CD4-positive, alpha-beta T cell treated with Interferon gamma for 1 hour (primary cell): ENCODE data around the gene GLTP.
"Not testable (repeated sequence)": the region's sequence is repeated elsewhere in the genome, so short reads cannot be mapped to it uniquely, and the experiment has no call there.

ENCODE experiments used
- DNase-seq: peaks from one replicate; pipeline ENCODE4 v3.0.0-alpha.2; 2020

GLTP gene, protein sequence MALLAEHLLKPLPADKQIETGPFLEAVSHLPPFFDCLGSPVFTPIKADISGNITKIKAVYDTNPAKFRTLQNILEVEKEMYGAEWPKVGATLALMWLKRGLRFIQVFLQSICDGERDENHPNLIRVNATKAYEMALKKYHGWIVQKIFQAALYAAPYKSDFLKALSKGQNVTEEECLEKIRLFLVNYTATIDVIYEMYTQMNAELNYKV

DNA sequence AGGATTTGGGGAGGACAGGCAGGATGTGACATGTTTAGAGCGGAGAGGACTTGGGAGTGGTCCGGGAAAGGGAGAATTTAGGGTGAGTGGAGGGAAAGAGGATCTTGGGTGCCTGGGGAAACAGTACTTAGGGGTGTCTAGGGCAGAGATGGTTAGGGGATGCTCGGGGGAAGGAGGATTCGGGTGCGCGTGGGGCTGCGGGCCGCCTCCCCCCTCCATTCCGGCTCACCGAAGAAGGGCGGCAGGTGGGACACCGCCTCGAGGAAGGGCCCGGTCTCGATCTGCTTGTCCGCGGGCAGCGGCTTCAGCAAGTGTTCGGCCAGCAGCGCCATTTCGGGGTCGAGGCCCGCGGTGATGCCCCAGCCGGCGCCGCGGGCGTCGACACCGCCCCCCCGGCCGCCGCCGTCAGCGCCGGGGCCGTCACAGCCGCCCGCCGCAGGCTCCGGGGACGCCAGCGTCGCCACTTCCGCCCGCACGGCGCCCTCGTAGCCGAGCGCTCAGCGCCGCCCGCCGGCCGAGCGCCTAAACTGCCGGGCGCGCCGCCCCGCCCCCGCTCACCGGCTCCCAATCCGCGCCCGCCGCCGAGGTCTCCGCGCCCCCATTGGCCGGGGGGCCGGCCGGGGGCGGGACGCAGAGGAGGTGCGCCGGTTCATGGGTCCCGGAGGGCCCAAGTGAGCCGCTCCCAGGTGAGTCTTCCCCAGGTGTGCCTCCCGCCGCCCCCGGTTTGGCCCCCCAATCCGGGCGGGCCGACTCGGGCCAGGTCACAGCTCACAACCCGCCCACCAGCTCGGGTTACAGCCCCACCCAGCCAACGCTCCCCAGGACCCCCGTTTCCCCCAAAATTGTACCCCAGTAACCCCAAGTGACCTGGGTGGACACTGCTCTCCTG lies at the start of gene GLTP:
GLTP (minus strand) TSS at position 499 of the 889 bp plus-strand sequence; CDS start at position 332, 167 bp downstream.
- DNase-seq = peak; percentile 90

DNA sequence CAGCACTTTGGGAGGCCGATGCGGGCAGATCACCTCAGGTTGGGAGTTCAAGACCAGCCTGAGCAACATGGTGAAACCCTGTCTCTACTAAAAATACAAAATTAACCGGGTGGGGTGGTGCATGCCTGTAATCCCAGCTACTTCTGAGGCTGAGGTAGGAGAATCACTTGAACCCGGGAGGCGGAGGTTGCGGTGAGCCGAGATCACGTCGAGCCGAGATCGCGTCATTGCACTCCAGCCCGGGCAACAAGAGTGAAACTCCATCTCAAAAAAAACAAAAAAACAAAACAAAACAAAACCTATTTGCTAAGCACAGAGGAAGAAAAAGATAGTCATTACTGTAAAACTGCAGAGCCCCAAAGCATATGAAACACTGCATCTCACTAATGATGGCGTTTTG lies 49.0 kb upstream of the GLTP start:
- DNase-seq = not testable (repeated sequence)

DNA sequence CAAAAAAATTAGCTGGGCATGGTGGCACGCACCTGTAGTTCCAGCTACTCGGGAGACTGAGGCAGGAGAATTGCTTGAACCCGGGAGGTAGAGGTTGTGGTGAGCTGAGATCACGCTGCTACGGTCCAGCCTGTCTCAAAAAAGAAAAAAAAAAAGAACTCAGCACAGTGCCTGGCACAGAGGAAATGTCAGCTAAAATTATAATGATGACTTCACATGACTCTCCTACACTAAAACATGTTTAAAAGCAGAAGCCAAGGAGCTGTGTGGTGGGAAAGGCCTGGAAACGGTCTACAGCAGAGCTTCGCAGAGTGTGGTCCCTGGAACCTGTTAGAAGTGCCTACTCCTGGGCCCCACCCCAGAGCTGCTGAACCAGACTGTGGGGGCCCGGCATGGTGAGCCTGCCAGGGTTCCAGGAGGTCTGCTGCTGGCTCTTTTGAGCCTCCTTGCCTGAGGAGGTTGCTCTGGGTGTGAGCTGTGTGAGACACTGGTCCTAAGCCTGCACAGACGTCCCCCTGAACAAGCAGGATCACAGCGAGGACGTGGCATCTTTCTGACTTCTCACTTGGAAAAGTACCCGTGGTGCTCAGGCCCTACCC lies 47.8 kb upstream of the GLTP start:
- no peak for DNase-seq

DNA sequence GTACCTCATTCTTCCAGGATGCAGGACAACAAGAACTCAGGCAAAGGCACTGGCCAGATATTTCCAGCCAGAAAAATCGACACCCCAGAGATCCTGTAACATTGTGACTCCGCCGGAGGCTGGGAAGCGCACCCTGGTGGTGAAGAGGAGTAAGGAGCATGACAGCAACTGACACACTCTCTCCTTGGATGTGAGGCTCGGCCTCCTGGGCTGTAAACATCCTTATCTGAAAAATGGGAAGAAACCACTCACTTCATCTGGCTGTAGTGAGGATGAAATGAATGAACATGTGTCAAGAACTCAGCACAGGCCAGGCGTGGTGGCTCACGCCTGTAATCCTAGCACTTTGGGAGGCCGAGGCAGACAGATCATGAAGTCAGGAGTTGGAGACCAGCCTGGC lies 47.3 kb upstream of the GLTP start:
- peak; percentile 23 for DNase-seq

DNA sequence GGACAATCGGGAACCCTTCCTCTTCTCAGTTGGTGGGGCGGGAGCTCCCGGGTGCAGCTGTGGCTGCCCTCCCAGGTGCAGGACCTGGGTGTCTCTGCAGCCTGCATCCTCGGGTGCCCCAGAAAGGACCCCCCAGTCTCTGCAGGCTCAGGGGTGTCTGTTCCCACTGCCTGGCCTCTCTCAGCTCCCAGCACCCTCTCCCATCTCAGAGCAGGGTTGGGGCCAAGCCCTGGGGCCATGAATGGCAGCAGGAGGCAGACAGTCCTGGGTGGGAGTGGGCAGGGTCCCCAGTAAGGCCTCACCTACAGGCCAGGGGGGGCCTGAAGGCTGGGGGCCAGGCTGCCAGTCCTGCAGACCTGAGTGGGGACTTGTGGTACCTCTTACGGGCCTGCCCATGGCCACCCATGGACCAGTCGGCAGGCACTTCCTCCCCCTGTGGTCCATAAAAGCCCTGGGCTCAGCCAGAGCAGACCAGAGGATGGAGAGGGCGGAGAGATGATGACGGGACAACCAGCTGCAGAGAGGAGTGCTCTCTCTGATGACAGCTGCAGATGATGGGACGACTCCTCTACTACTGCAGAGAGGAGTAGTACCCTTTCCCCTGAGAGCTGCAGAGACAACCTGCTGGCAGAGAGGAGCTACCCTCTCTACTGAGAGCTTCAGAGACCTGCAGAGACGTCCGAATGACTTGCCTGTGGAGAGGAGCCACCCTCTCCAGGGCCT lies 46.3 kb upstream of the GLTP start:
- no peak for DNase-seq

DNA sequence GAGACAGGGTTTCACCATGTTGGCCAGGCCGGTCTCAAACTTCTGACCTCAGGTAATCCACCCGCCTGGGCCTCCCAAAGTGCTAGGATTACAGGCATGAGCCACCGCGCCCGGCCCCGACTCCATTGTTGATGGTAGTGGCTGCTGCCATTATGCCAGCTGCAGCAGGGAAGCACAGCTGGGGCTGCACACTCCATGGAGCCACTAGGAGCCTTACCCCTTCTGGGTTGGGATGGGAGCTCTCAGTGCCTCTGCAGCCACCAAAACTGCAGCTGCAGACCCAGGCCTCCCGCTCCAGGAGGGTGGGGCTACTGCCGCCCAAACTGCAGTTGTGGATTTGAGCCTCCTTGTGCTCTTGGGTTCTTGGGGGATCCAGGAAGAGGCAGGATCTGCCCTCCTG lies 45.7 kb upstream of the GLTP start:
- no peak for DNase-seq

DNA sequence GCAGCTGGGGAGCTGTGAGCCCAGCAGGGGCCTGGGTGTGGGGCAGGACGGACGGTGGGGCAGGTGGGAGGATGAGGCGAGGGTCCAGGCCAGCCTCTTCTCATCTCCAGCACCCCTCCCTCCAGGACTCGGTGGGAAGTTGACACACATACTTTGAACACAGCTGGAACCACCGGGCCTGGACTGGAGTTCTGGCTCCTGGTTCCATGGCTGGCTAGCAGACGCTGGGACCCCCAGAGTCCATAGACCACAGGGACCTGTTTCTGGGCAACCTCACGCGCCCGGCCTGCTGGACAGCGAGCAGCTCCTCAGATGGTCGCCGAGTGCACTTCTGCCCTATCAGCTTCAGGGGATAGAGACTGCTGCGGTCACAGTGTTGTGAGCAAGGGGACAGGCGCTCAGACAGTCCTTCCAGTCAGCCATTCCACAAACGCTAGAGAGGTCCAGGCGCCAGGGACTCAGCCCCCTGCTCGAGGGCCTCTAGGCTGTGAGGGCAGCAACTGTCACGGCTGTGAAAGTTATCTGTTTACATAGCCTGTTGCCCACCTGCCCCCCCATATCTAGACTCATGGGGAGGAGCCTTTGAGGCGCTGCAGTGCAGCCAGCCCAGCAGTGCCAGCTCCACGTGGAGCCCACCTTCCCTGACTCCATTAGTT lies 45.0 kb upstream of the GLTP start:
- no peak for DNase-seq

DNA sequence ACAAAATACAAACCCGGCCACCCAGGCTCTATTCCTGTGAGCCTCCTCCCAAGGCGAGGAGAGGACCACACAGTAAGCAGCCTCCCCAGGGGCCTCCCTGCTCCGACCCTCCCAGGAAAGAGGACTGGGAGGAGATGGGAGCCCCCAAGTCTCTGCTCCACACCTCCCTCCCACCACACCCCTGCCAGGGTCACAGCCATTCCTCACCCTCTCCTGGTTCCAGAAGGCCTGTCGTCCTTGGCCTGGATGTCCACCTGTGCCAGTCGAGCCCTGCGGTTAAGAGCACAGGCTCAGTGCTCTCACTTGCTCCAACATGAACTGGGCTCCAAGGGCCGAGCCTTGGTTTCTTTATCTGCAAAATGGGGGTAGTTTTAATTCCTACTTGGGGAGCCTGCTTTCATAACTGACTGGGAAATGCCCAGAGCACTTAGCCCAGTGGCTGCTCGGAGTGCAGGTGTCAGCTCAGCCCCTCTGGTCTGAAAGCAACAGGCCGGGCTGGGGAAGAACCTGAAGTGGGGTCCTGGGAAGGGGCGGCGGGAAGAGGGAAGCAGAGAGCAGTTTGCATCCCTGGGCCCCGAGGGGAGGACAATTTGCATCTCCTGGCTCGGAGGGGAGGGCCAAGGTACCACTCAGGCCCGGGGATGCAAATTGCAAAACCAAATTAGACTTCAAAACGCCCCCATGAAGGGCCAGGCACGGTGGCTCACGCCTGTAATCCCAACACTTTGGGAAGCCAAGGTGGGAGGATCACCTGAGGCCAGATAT lies 43.3 kb upstream of the GLTP start:
- no peak for DNase-seq

DNA sequence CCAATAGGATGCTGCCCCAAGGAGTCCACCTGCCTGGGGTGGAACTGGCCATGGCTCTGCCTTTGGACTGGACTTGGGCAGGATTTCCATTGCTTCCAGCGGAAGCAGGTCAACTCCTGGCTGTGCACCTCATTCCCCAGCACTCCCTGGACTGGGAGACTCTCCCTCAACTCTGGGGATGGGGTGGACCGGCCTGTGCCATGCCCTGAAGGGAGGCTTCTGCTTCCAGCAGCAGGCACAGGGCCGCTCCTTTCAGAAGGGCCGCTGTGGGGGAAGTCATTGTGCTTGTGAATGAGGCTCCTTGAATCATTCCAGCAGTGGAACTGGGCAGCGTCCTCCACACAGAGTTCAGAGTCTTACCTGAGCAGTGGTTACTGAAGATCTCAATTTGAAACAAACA lies 42.7 kb upstream of the GLTP start:
- no peak for DNase-seq

DNA sequence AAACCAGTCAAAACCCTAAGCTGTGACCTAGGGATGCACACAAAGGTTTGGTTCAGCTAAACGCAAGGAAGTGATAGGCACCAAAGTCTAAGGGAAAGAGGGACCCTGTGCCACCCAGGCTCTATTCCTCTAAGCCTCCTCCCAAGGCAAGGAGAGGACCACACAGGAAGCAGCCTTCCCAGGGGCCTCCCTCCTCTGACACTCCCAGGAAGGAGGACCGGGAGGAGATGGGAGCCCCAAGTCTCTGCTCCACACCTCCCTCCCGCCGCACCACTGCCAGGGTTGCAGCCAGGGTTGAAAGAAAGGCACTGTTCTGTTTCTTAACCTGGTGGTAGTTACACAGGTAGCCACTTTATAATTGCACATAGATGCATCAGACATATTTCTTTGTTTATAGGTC lies 41.6 kb upstream of the GLTP start:
- DNase-seq = no peak

DNA sequence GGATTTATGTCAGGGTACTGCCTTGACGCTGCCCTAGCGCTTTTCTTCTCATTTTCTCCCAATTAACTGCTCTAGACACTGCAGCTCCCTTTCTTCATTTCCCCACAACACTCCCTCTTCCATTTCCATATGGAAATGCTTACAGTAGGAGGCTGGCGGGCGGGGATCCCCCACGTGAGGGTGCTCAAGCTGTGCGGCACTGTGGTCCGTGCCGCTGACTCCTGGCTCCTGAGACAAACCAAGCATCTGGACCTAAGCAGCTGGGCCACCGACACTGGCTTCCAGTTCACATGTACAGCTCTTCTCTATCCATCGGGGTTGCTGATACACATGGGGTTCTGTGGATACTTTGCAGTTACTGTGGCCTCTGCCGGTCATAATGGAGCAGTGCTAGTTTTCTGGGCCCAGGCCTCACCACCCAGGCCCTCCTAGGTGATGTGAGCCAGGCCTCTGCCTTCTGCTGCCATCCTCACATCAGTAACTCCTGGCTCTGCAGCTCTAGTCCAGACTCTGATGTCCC lies 40.0 kb upstream of the GLTP start:
- DNase-seq = no peak

DNA sequence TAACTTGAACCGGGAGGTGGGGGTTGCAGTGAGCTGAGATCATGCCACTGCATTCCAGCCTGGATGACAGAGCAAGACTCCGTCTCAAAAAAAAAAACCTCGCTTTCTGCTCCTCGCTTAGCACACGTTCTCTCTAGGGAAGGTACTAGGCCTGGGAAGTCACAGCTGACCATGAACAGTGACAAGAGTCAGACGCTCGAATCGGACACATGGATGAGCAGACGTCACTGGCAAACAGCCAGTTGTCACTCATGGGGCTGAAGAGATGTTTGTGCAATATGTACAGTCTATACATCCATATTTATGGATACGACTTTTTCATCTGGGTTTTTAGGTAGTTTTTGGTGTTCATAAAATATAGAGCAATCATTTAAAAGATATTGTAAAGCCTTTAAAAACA lies 39.1 kb upstream of the GLTP start:
- DNase-seq = no peak

DNA sequence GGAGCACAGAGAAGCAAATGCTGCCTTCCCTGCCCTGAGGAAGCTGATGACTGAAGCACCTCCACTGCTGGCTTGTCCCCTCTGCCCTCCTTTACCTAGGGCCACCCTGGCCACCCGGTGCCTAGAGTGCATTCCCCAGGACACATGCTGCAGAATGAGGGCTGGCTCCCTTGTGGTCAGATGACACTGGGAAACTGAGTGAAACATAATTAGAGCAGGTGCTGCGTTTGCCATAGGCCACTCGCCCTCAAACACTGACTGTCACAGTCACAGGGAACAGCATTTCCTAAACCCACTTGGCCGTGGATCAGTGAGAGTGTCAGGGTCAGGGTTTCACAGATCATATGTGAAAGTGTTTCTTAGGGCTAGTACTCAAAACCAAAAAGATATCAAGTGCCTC lies 35.7 kb upstream of the GLTP start:
- no peak for DNase-seq

DNA sequence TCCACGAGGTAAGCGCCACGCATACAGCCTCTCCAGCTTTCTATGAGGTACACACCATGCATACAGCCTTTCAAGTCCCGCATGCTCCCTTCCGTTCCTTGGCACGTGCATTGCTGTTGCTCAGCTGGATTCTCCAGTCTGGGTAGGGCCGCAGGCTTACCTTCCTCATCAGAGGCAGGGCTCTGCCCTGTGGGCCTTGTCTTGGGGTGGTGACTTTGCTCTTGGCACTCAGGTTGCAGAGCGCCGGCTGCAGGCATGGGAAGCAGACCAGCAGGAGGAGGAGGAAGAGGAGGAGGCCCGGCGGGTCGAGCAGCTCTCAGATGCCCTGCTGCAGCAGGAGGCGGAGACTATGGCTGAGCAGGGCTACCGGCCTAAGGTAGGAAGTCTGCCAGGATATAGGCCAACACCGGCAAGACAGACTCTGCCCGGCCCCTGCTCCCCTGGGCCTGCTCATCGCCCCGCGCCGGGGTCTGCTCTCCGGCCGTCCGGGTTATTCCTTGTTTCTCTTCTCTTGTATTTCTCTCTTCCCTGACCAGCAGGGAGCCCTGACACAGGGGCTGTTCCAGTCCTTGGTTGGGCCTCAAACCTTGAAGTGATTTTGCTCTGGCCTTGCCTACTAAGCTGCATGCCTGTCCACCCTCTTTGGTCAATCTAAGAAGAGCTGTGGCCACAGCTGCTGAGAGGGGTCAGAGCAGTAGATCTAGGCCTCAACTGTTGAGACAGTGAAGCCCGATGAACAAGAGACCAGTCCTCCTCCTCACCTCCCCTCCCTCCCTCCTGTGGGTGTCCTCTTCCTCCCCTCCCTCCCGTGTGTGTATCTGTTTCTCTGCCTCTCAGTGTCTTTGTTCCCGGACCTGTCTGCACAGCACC lies 35.1 kb upstream of the GLTP start:
- no peak for DNase-seq

DNA sequence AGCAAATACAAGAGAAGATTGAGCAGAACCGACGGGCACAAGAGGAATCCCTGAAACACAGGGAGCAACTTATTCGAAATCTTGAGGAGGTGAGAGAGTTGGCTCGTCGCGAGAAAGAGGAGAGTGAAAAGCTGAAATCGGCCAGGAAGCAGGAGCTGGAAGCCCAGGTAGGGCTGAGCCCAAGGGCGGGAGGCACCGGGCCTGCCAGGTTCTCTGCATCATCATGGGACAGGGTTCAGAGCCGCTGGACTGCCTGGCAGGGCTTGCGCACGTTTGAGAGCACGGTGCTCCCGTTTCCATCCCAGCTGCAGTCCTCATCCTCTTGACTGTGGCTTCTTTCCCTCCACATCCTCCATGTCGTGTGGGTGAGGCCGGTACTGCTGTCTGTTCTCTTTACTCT lies 34.1 kb upstream of the GLTP start:
- DNase-seq = no peak

DNA sequence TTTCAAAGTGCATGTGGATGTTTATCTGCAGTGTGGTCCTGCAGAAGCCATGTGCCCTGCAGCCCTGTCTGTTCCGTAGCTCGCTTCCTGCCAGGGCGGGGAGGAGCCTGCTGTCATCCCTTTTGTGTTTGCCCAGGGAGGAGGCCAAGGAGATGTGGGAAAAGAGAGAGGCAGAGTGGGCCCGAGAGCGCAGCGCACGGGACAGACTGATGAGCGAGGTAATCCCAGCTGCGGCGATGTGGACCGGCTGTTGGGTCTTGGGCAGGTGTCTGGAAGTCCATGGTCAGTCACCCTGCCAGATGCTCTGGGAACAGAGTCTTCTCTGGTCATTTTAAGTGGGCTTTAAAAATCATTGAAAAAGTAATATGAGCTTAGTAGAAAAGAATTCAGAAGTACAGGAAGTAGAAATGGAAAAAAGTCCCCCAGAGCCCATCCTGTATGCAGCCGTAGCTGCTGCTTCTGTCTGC lies 32.5 kb upstream of the GLTP start:
- DNase-seq = no peak

DNA sequence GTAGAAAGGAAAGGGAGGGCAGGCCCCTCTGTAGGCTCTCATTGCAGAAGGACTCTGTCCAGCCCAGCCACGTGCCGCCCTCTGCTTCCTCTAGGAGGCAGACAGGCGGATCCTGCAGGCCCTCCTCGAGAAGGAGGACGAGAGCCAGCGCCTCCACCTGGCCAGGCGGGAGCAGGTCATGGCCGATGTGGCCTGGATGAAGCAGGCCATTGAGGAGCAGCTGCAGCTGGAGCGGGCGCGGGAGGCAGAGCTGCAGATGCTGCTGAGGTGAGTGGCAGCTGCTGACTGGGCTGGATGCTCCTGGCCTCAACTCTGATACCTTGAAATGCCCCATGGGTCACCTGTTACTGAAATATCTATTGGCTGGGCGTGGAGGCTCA lies 30.6 kb upstream of the GLTP start:
- DNase-seq = no peak

DNA sequence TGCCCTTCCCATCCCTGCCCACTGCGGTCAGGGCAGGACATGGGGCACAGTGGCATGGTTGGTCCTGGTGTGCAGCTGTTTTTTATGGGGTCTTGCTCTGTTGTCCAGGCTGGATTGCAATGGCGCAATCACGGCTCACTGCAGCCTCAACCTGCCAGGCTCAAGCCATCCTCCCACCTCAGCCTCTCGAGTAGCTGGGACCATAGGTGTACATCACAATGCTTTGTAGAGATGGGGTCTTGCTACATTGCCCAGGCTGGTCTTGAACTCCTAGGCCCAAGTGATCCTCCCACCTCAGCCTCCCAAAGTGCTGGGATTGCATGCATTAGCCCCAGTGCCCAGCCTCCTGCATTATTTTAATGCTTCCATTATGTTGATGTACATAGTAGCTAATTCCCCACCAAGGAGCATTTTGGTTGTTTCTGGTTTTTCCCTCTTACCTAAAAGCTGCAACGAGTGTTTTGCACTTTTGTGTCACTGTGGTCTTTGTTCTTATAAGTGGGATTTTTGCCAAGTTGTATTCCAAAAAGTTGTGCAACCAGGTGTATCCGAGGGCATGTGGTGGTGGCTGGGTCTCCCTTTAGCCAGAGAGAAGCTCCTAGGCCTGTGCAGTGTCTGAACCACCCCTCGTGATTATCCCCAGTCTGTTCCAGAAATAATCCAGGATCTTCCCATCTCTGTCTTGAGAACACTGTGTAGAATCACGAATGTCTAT lies 30.1 kb upstream of the GLTP start:
- DNase-seq = no peak

DNA sequence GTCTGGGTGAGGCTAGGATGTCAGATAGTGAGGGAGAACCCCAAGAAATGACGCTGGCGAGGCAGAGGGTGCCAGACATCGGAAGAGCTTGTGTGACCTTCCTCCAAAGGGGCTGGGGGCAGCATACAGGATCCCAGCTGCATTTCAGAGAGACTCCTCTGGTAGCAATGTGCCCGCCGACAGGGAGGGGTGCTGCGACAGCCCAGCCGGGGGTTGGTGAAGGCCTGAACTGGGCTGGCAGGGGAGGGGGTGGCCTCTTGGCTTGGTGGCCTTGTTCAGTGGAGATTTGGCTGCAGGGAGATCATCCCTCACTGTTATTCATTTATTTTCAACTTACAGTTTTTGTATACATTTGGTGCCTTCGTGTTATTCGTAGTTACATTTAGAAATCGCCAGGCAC lies 25.0 kb upstream of the GLTP start:
- DNase-seq = no peak

DNA sequence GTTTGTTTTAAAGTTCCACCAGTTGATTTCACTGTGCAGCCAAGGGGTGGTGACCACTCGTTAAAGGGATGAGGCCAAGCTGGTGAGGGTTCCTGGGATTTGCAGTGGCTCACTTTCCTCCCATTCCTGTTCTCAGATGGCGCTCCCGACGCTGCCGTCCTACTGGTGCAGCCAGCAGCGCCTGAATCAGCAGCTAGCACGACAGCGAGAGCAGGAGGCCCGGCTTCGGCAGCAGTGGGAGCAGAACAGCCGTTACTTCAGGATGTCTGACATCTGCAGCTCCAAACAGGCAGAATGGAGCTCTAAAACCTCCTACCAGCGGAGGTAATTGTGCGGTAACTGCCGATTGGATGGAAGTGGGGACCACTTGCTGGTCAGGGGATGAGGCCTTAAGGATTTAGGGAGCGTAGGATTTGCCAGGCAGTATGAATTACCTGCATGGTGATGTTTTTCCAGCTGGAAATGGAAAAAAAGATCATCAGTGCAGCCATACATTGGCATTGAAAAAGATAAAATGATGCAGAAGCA lies 22.6 kb upstream of the GLTP start:
- no peak for DNase-seq
